Ectodermal cell (in vitro differentiated cells): Measurements from ENCODE around the gene HACD3.
A peak's percentile ranks its signal among the peaks of the same experiment; 100 is the strongest.

Experiments
- H3K27ac ChIP-seq: 2 replicates; pipeline ENCODE4 v1.7.0; 2013; ENCODE audit warnings: mild to moderate bottlenecking, low read depth, low read length; ENCODE audit not compliant: insufficient read depth, poor library complexity, severe bottlenecking
- H3K27me3 ChIP-seq: 2 replicates; pipeline ENCODE4 v1.7.0; 2013; ENCODE audit warnings: mild to moderate bottlenecking, low read length; ENCODE audit not compliant: insufficient read depth, control insufficient read depth, poor library complexity, severe bottlenecking
- H3K36me3 ChIP-seq: one replicate; pipeline ENCODE4 v1.7.0; 2013; ENCODE audit warnings: low read length; ENCODE audit not compliant: control insufficient read depth, insufficient read depth
- H3K4me1 ChIP-seq: one replicate; pipeline ENCODE4 v1.7.0; 2013; ENCODE audit warnings: low read length; ENCODE audit not compliant: control insufficient read depth, insufficient read depth
- H3K4me3 ChIP-seq: 2 replicates; pipeline ENCODE4 v1.7.0; 2013; ENCODE audit warnings: low read depth, low read length, control low read depth; ENCODE audit not compliant: insufficient read depth
- H3K9me3 ChIP-seq: 2 replicates; pipeline ENCODE4 v1.7.0; 2013; ENCODE audit warnings: mild to moderate bottlenecking, low read length, moderate library complexity; ENCODE audit not compliant: control insufficient read depth
- WGBS, 2 experiments: methylation state at CpG; one replicate each; pipeline ENCODE4 v1.1.7; 2013; ENCODE audit warnings: missing lambda C conversion rate in 2 of 2; 5-methylcytosine and 5-hydroxymethylcytosine counted together

HACD3 gene

GRCh38 chr15:65569728-65570127 is 39.5 kb downstream of the HACD3 start:
- H3K9me3 ChIP-seq = no peaks in the 10 kb centered on the region
- no peak overlapping the region for H3K27ac ChIP-seq
- no peak overlapping the region for H3K4me3 ChIP-seq
- H3K27me3 ChIP-seq = no peaks in the 10 kb centered on the region
- WGBS, 2 experiments = 80 to 87% methylated on average over 1 to 3 of the region's 3 CpGs
- H3K4me1 ChIP-seq = no peaks in the 10 kb centered on the region
- H3K36me3 ChIP-seq = peaks cover 65% of the 10 kb centered on the region

DNA sequence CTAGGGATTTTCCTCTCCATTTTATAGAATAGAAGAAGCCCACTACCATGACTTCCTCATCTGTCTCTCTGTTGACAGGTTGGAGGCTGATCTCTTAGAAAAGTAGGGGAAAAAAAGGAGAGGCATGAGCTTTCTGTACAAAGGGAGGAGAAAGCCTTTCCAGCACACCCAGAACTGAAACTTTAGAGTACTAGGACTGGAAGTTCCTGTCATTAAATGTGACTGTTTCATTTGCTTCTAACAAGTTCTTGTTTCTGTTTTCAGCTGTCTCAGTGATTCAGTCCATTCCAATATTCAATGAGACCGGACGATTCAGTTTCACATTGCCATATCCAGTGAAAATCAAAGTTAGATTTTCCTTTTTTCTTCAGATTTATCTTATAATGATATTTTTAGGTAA is 41.7 kb downstream of the HACD3 start:
- no peaks in the 10 kb centered on the region for H3K9me3 ChIP-seq
- no peak overlapping the region for H3K27ac ChIP-seq
- peaks cover 55% of the 10 kb centered on the region for H3K36me3 ChIP-seq
- 94 to 100% methylated on average over 2 of the region's 2 CpGs for WGBS, 2 experiments
- no peak overlapping the region for H3K4me3 ChIP-seq
- no peaks in the 10 kb centered on the region for H3K4me1 ChIP-seq
- H3K27me3 ChIP-seq = no peaks in the 10 kb centered on the region

GRCh38 chr15:65576664-65577063 is 46.4 kb downstream of the HACD3 start:
- 85 to 93% methylated on average over 1 of the region's 1 CpG for WGBS, 2 experiments
- H3K4me1 ChIP-seq = no peaks in the 10 kb centered on the region
- no peaks in the 10 kb centered on the region for H3K9me3 ChIP-seq
- H3K27me3 ChIP-seq = no peaks in the 10 kb centered on the region
- H3K4me3 ChIP-seq = no peak overlapping the region
- peaks cover 32% of the 10 kb centered on the region for H3K36me3 ChIP-seq
- H3K27ac ChIP-seq = no peak overlapping the region

GRCh38 chr15:65577129-65577996 is 47.1 kb downstream of the HACD3 start:
- no peaks in the 10 kb centered on the region for H3K4me1 ChIP-seq
- H3K9me3 ChIP-seq = no peaks in the 10 kb centered on the region
- H3K27me3 ChIP-seq = no peaks in the 10 kb centered on the region
- 92 to 96% methylated on average over 6 of the region's 6 CpGs for WGBS, 2 experiments
- H3K4me3 ChIP-seq = no peak overlapping the region
- peaks cover 34% of the 10 kb centered on the region for H3K36me3 ChIP-seq
- H3K27ac ChIP-seq = no peak overlapping the region

GRCh38 chr15:65578904-65579728 is 48.9 kb downstream of the HACD3 start:
- no peaks in the 10 kb centered on the region for H3K27me3 ChIP-seq
- peaks cover 36% of the 10 kb centered on the region for H3K36me3 ChIP-seq
- no peaks in the 10 kb centered on the region for H3K9me3 ChIP-seq
- H3K4me3 ChIP-seq = no peak overlapping the region
- H3K4me1 ChIP-seq = no peaks in the 10 kb centered on the region
- H3K27ac ChIP-seq = peak overlapping the region; percentile 62
- WGBS, 2 experiments = 86 to 92% methylated on average over 8 of the region's 8 CpGs

- H3K27ac ChIP-seq = no peak overlapping the region
- no peaks in the 10 kb centered on the region for H3K9me3 ChIP-seq
- 78 to 89% methylated on average over 3 of the region's 3 CpGs for WGBS, 2 experiments
- H3K36me3 ChIP-seq = peaks cover 31% of the 10 kb centered on the region
- no peaks in the 10 kb centered on the region for H3K27me3 ChIP-seq
- H3K4me3 ChIP-seq = no peak overlapping the region
- H3K4me1 ChIP-seq = no peaks in the 10 kb centered on the region
Observed at GRCh38 chr15:65579762-65580161, 49.5 kb downstream of the HACD3 start.

DNA sequence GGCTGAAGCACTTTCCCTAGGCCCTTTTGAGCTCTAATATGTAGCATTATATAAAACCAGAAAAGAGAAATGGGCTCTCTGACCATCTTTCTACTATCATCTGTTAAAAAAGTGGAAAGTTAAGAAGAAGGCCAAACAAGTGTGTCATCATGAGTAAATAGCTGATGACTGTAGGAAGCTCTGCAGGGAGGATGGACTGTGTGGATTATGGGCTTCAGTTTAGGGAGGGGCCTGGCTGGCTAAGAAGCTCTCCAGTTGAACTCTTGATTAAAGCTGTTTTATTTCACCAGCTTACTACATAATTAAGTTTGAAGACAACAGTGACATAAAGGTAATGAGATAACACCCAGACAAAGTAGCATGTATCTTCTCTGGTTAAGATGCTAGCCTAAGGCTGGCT is 50.0 kb downstream of the HACD3 start:
- Histone ChIP-seq H3K4me1 (no peaks in the 10 kb centered on the region), H3K27me3 (no peaks in the 10 kb centered on the region), H3K4me3 (no peak overlapping the region), H3K36me3 (peaks cover 31% of the 10 kb centered on the region), H3K27ac (no peak overlapping the region), H3K9me3 (no peaks in the 10 kb centered on the region)

- 89 to 93% methylated on average over 1 of the region's 1 CpG for WGBS, 2 experiments
- H3K36me3 ChIP-seq = peaks cover 19% of the 10 kb centered on the region
- H3K4me1 ChIP-seq = no peaks in the 10 kb centered on the region
Observed at GRCh38 chr15:65583701-65584100, 53.4 kb downstream of the HACD3 start.

GRCh38 chr15:65584241-65584640 is 54.0 kb downstream of the HACD3 start:
- Histone ChIP-seq H3K9me3 (no peaks in the 10 kb centered on the region), H3K27ac (no peak overlapping the region), H3K27me3 (no peaks in the 10 kb centered on the region), H3K4me3 (no peak overlapping the region), H3K4me1 (no peaks in the 10 kb centered on the region), H3K36me3 (peaks cover 15% of the 10 kb centered on the region)

More at GRCh38 chr15:65583701-65584100, 53.4 kb downstream of the HACD3 start:
- Histone ChIP-seq H3K27me3 (no peaks in the 10 kb centered on the region), H3K4me3 (no peak overlapping the region), H3K27ac (no peak overlapping the region), H3K9me3 (no peaks in the 10 kb centered on the region)

GRCh38 chr15:65587094-65587493 is 56.8 kb downstream of the HACD3 start:
- no peaks in the 10 kb centered on the region for H3K27me3 ChIP-seq
- 90 to 100% methylated on average over 1 of the region's 1 CpG for WGBS, 2 experiments
- peaks cover 25% of the 10 kb centered on the region for H3K36me3 ChIP-seq
- no peaks in the 10 kb centered on the region for H3K4me1 ChIP-seq
- H3K27ac ChIP-seq = no peak overlapping the region
- H3K9me3 ChIP-seq = no peaks in the 10 kb centered on the region
- no peak overlapping the region for H3K4me3 ChIP-seq
